Measurements from ENCODE around the gene COX10.
"Not testable (repeated sequence)": the region's sequence is repeated elsewhere in the genome, so short reads cannot be mapped to it uniquely, and the experiment has no call there.

The COX10 gene

GRCh38 chr17:14186443-14186842, 117.1 kb downstream of the COX10 start:
- not testable (repeated sequence) for DNase-seq

GRCh38 chr17:14190774-14191173, 121.5 kb downstream of the COX10 start:
- not testable (repeated sequence) for DNase-seq

- DNase-seq = not testable (repeated sequence)
Measured at GRCh38 chr17:14191469-14191868, 122.2 kb downstream of the COX10 start.

DNA sequence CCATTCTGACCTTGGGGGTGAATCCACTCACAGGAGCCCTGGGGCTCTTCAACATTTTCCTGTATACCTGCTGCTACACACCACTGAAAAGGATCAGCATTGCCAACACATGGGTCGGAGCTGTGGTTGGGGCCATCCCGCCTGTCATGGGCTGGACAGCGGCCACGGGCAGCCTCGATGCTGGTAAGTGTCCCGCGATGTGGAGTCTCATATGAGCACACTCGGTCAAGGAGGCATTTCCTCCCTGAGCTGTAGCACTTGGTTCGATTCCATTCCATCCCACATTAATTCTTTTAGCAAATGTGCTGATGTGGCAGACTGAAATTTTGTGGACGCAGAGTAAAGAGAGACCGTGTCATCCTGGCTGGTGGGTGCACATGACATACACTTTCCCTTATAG, 122.7 kb downstream of the COX10 start:
- not testable (repeated sequence) for DNase-seq

DNA sequence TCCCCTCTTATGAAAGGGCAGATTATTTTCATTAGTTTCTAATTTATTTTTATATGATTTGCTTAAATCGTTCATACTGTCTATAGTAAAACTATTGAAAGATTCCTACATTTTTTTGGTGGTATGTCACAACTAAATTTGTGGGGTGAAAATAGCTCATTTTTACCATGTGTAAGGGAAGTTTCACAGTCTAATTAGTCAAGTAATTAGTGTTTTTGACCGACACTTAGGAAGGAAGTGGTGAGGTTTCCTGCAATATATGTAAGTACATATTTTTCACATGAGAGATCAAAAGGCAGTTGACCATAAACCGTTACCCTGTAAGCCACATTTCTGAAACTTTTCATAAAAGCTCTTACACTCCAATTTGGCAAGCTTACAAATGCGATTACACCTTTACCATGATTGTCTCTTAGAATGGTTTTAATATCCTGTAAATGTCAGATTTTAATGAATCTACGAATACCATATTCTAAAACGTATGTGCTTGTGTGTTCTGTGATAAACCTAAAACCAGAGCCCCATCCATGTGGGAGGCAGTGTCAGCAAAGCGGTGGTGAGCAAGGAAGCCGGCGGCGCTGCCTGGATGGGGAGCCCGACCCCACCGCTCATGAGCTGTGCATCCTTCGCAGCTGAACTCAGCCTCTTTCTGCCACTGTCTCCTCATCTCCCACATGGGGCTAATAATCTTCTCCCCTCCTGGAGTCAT, 123.5 kb downstream of the COX10 start:
- peak; percentile 65 for DNase-seq

DNA sequence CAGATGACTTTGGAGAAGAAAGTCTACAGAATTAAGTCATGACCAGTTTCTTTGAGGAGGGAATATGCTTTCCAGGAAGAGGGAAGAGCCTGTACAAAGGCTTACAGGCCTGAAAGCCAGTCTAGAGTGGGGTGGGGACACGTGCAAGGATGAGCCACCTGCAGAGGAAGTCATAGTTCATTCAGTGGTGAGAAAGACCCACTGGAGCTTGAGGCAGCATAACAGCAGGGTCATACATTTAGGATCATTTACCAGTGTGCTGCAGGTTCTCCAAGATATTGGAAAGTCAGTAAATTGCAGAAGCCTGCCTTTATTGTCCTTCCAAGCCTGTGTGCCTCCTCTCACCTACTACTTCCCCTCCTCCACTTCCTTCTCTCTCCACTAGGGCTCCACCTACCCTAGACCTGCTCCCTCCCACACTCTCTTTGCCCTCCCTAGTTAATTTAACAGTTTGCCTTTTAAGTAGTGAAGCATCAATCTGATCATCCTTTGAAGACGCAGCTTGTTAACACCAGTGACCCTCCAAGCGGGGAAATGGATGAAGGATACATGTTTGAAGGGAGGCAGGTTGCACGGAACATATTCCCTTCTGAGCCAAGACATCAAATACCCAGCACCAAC, 127.2 kb downstream of the COX10 start:
- DNase-seq = no peak

DNA sequence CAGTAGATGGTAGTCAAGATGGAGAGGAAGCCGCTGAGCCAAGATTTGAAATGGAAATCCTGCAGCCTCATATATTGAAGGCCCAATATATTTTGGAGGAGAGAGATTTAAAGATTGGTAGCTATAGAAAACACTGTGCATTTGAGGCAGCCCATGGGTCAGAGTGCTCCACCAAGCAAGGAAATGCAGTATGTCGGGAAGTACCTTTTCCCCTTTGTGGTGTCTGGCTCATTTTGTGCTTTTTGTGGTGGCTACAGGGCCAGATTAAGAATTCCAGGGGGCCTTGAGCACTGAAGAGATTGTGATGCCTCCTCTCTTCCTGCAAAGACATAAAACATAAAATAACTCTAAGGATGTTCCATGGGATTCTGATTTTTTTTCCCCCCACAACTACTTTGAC, 127.8 kb downstream of the COX10 start:
- DNase-seq = no peak

- peak; percentile 73 for DNase-seq
Measured at GRCh38 chr17:14197586-14197985, 128.3 kb downstream of the COX10 start.

GRCh38 chr17:14198013-14198412, 128.7 kb downstream of the COX10 start:
- no peak for DNase-seq

- no peak for DNase-seq
Measured at GRCh38 chr17:14198575-14198974, 129.3 kb downstream of the COX10 start.

GRCh38 chr17:14199601-14200000, 130.3 kb downstream of the COX10 start:
- DNase-seq = no peak

- DNase-seq = no peak
Measured at GRCh38 chr17:14200354-14200753, 131.1 kb downstream of the COX10 start.

GRCh38 chr17:14201021-14201987, 132.0 kb downstream of the COX10 start:
- DNase-seq = no peak

GRCh38 chr17:14201988-14202380, 132.7 kb downstream of the COX10 start:
- no peak for DNase-seq

DNA sequence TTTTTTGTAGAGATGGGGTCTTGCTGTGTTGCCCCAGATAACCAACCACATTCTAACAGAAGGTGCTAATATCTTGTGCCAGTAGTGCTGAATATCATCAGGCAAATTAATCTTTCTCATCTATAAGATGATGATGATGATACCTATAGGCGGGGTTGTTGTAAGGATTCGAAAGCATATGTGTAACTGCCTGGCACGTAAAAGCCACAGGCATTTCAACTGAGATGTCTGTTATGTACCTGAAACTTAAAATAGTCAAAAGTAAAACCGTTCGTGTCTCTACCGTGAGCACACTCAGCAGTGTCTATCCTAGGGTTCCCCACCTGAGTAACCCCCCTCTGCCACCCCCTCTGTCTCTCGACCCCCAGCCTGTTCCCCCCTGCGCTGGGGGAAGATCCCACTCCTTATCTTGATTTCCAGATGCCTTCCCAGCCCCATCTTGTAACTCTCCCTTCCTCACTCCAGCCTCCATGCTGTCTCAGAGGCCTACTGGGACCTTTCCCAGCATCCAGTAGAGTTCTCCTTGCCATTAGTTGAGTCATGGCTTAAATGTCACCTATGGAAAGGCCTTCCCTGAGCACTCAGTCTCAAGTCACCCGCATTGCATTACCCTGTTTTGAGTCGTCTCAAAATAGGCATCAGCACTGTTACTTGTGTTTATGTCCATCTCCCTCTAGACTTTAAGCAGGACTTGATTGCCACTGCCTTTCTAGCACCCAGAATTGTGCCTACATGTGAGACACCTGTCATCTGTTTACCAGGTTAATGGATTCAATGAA, 133.3 kb downstream of the COX10 start:
- no peak for DNase-seq

- DNase-seq = no peak
Measured at GRCh38 chr17:14203388-14203787, 134.1 kb downstream of the COX10 start.

DNA sequence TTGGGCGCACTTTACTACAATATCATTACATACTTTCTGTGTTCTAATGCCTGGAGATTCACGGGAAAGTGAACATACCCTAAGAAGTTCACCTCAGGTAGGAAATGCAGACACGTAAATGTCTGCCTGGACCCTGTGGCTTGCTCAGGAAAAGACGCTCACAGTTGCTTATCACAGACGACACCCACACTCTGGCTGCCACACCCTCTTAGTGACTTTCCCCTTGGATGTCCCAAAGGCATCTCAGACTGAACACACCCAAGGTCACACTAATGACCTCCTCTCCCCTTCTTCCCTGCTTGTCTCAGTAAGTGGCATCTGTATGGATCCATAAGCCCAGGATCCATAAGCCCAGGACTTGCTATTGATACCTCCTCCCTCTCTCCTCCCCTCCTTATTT, 134.8 kb downstream of the COX10 start:
- no peak for DNase-seq

GRCh38 chr17:14204546-14204945, 135.2 kb downstream of the COX10 start:
- DNase-seq = no peak

- no peak for DNase-seq
Measured at GRCh38 chr17:14205380-14205779, 136.1 kb downstream of the COX10 start.

DNA sequence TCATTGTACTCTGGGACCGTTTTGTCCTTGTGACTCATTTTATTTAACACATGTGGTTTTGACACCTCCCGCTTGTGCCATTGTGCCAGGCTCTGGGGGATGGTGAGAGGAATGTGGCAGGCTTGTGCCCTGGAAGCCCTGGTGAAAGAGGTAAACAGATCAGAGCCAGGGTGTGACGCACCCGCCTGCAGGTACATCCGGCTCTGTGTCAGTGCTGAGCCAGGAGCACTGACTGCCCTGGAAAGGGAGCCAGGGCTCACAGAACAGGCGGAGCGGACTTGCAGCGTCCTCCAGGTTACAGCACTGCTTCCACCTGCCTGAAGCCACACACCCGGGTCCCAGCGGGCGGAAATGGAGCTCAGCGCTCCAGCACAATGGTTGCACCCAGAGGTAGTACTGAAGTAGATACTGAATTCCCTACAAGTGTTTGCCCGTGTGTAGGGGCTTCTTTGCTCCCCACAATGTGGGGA, 136.7 kb downstream of the COX10 start:
- peak; percentile 74 for DNase-seq

GRCh38 chr17:14206891-14207290, 137.6 kb downstream of the COX10 start:
- DNase-seq = no peak

DNA sequence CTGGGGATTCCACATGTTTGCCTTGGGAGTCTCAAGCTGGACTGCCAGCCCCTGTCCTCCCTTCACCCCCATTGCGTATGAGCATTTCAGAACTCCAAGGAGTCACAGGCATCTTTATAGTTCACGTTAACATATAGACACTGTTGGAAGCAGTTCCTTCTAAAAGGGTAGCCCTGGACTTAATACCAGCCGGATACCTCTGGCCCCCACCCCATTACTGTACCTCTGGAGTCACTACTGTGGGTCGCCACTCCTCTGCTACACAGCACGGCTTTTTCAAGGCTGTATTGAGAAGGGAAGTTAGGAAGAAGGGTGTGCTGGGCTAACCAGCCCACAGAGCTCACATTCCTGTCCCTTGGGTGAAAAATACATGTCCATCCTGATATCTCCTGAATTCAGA, 138.5 kb downstream of the COX10 start:
- no peak for DNase-seq

- no peak for DNase-seq
Measured at GRCh38 chr17:14209215-14209614, 139.9 kb downstream of the COX10 start.

Measured in activated CD8-positive, alpha-beta memory T cell treated with anti-CD3 and anti-CD28 coated beads, Interleukin-2, amount 50 U/mL, for 48 hours (primary cell).